Neural progenitor cell (in vitro differentiated cells): ENCODE data around the gene ZNF423.

Experiments
- EZH2 ChIP-seq: fragments of 200-600 bp; sonication (generic); IDR thresholded peaks from 2 replicates; pipeline ENCODE4 v1.6.1; 2017; ENCODE audit warnings: antibody characterized with exemption, mild to moderate bottlenecking, moderate library complexity
- TF ChIP-seq, protein P1 (sequence below): fragments of 200-600 bp; sonication (generic); IDR thresholded peaks from 2 replicates; pipeline ENCODE4 v1.5.1; 2017; ENCODE audit warnings: antibody characterized with exemption, mild to moderate bottlenecking

DNA sequence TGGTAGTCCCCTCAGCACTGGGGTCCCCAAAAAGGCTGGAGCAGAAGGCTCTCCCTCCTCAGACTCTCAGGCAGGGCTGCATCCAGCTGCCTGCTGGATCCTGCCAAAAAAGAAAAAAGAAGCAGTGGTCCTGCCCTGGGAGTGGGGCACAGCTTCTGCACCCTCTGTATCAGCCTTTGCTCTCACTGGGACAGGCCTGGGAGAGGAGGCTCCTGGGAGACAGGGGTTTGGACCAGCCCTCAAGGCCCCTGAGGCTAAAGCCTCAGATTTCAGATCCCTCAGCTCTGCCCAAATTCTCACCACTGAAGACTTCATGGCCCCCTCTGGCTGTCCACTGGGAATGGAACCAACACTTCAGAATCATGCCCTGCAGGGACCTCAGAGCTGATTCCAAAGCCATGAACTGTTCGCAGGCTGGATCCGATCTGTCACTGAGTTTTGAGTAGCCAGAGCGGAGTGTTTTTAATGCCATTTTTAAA, 385.4 kb downstream of the ZNF423 start:
- TF ChIP-seq, protein P1, sequence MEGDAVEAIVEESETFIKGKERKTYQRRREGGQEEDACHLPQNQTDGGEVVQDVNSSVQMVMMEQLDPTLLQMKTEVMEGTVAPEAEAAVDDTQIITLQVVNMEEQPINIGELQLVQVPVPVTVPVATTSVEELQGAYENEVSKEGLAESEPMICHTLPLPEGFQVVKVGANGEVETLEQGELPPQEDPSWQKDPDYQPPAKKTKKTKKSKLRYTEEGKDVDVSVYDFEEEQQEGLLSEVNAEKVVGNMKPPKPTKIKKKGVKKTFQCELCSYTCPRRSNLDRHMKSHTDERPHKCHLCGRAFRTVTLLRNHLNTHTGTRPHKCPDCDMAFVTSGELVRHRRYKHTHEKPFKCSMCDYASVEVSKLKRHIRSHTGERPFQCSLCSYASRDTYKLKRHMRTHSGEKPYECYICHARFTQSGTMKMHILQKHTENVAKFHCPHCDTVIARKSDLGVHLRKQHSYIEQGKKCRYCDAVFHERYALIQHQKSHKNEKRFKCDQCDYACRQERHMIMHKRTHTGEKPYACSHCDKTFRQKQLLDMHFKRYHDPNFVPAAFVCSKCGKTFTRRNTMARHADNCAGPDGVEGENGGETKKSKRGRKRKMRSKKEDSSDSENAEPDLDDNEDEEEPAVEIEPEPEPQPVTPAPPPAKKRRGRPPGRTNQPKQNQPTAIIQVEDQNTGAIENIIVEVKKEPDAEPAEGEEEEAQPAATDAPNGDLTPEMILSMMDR, result no peak
- no peak for TF ChIP-seq EZH2
